Measurements from ENCODE around the gene ZNF202.
"Not testable (repeated sequence)": the region's sequence is repeated elsewhere in the genome, so short reads cannot be mapped to it uniquely, and the experiment has no call there.

ZNF202 gene

DNA sequence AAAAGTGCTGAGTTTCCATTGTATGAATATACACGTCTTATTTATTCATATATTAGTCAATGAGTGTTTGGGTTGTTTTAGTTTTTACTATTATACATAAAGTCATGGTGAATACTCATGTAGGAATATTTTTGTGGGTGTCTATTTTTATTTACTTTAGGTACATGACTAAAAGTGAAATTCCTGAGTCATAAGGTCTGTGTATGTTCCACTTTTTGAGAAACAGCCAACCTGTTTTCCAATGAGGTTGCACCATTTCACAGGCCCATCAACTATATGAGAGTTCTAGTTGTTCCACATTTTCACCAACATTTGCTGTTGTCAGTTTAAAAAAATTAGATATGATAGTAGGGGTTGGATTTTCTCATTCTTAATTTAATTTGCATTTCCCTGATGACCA lies 19.4 kb upstream of the ZNF202 start:
- no peak for TF ChIP-seq TAF1 (IDR thresholded peaks at IDR 0.05; ENCODE audit: borderline replicate concordance, low read depth, low read length)
- no peak for TF ChIP-seq POLR2A (IDR thresholded peaks at IDR 0.05; ENCODE audit: low read depth, low read length)
- no peak for TF ChIP-seq POLR2AphosphoS5 (IDR thresholded peaks at IDR 0.05; ENCODE audit: low read depth, low read length)
- no peak for DNase-seq (ENCODE audit: insufficient read length)
- peak; percentile 77 for FAIRE-seq

DNA sequence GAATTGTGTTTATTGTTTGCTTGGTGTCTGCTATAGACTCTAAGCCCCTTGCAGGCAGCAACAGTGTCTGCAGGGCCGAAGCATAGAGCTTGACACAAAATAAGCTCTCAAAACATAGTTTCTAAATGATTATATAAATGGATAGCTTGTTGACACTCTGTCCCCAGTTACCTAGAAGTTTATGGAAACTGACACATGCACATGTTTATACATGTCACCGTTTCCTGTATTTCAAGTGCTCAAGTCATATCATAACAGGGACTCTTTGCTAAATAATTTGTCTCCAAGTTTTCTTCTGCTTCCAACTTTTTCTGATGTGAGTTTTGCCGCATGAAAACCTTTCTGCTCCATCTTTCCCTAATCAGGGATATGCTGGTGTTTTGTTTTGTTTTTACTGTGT lies 16.5 kb upstream of the ZNF202 start:
- TF ChIP-seq POLR2AphosphoS5 (IDR thresholded peaks at IDR 0.05; ENCODE audit: low read depth, low read length) = no peak
- TF ChIP-seq TAF1 (IDR thresholded peaks at IDR 0.05; ENCODE audit: borderline replicate concordance, low read depth, low read length) = no peak
- TF ChIP-seq POLR2A (IDR thresholded peaks at IDR 0.05; ENCODE audit: low read depth, low read length) = no peak
- FAIRE-seq = peak; percentile 58
- no peak for DNase-seq (ENCODE audit: insufficient read length)

DNA sequence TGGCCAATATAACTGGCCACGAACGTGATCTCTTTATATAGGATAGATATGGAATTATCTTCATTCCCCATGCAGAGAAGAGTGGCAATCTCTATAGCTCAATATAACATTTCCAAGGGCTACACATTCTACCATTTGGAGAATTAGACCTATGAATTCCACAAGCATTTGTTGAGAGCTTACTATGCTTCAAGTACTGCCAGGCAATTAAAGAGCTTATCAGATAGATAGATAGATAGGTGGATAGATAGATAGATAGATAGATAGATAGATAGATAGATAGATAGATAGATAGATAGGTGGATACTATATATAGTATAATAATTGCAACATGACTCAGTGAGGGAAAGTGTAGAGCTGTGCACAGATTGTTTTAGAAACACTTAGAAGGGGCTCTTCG lies 14.4 kb upstream of the ZNF202 start:
- FAIRE-seq = no peak

DNA sequence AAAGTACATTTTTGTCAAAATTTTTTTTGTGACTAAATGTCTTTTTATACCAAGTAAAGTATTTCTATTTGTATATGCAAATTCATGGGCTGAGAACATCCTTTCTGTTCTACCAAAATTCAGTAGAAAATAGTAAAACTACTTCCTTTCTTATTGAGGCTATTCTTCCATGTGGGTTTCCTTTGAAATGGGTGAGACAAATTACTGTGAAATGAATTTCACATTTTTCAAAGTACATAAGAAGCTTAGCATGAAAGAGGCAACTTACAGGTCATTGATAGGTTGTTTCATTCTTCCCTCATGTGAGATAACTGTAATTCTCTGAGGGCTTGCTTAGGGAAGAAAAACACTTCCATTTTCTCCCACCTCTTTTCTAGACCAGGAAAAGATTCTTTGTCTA lies 13.9 kb upstream of the ZNF202 start:
- no peak for DNase-seq (ENCODE audit: insufficient read length)
- TF ChIP-seq TAF1 (IDR thresholded peaks at IDR 0.05; ENCODE audit: borderline replicate concordance, low read depth, low read length) (no peak), POLR2A (IDR thresholded peaks at IDR 0.05; ENCODE audit: low read depth, low read length) (no peak), POLR2AphosphoS5 (IDR thresholded peaks at IDR 0.05; ENCODE audit: low read depth, low read length) (no peak)
- FAIRE-seq = no peak

More for the DNA sequence above, 14.4 kb upstream of the ZNF202 start:
- no peak for DNase-seq (ENCODE audit: insufficient read length)
- TF ChIP-seq POLR2AphosphoS5 (IDR thresholded peaks at IDR 0.05; ENCODE audit: low read depth, low read length) = no peak
- TF ChIP-seq TAF1 (IDR thresholded peaks at IDR 0.05; ENCODE audit: borderline replicate concordance, low read depth, low read length) = no peak
- TF ChIP-seq POLR2A (IDR thresholded peaks at IDR 0.05; ENCODE audit: low read depth, low read length) = no peak

DNA sequence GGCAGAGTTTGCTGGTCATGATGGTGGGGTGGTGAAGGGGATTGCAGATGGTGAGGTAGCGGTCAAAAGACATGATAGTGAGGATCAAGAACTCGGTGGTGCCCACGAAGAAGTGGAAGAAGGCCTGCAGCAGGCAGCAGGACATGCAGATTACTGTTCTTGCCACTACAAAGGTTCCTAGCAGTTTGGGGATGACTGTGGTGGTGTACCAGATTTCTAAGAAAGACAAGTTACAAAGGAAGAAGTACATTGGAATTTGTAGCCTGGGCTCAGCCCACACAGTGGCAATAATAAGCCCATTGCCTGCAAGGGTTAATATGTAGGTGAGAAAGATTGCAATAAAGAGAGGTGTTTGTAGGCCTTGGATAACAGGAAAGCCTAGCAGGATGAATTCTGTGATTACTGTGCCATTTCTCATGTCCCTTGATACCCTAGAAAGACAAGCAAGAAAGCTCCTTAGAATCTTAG lies 12.7 kb upstream of the ZNF202 start, which contains the start of gene OR6X1:
TSS of gene OR6X1 (minus strand) at position 418 of the 468 bp plus-strand sequence. CDS start at position 418, 0 bp downstream.
- TF ChIP-seq POLR2AphosphoS5 (IDR thresholded peaks at IDR 0.05; ENCODE audit: low read depth, low read length) (no peak), TAF1 (IDR thresholded peaks at IDR 0.05; ENCODE audit: borderline replicate concordance, low read depth, low read length) (no peak), POLR2A (IDR thresholded peaks at IDR 0.05; ENCODE audit: low read depth, low read length) (no peak)
- DNase-seq (ENCODE audit: insufficient read length) = no peak
- FAIRE-seq = peak; percentile 73

DNA sequence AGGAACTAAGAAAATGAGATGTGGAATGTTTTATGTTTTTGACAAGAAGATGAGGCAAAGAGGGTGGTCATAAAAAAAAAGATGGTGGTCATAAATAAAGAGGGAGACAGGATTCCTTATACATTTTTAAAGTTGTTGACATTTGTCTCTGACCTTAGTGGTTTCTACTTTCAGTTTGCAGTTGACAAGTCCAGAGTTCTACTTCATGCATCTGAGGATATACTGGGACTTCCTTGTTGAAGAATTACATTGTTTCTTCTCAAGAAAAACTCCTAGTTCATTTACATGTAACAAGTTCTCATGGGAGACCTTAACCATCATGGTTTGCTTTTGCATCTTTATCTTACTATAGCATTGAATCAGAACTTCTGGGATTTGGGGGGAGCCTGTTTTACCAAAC lies 11.7 kb upstream of the ZNF202 start:
- TF ChIP-seq TAF1 (IDR thresholded peaks at IDR 0.05; ENCODE audit: borderline replicate concordance, low read depth, low read length) = no peak
- no peak for TF ChIP-seq POLR2A (IDR thresholded peaks at IDR 0.05; ENCODE audit: low read depth, low read length)
- TF ChIP-seq POLR2AphosphoS5 (IDR thresholded peaks at IDR 0.05; ENCODE audit: low read depth, low read length) = no peak
- FAIRE-seq = peak; percentile 78
- no peak for DNase-seq (ENCODE audit: insufficient read length)

DNA sequence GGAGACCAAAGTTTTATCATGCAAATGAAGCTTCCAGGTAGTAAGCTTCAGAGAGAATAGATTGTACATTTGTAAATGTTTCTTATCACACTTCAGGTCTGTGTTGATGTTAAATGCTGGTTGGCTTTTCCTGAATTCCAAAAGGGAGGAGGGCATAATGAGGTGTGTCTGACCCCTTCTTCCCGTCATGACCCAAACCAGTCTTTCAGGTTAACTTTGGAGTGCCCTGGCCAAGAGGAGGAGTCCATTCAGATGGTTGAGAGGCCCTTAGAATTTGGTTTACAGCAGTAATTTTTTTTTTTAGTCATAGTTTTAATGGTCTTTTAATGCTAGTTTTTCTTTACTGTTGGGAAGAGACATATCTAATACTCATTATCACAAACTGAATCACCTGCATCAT lies 10.3 kb upstream of the ZNF202 start:
- TF ChIP-seq TAF1 (IDR thresholded peaks at IDR 0.05; ENCODE audit: borderline replicate concordance, low read depth, low read length) (no peak), POLR2AphosphoS5 (IDR thresholded peaks at IDR 0.05; ENCODE audit: low read depth, low read length) (no peak)
- FAIRE-seq (no peak), DNase-seq (ENCODE audit: insufficient read length) (no peak)

DNA sequence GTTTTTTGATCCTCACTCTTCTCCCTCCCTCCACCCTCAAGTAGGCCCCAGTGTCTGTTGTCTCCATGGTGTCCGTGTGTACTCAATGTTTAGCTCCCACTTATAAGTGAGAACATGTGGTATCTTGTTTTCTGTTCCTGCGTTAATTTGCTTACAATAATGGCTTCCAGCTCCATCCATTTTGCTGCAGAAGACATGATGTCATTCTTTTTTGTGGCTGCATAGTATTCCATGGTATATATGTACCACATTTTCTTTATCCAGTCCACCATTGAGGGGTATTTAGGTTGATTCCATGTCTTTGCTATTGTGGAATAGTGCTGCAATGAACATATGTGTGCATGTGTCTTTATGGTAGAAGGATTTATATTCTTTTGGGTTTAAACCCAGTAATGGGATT lies 6.9 kb upstream of the ZNF202 start:
- FAIRE-seq = not testable (repeated sequence)

DNA sequence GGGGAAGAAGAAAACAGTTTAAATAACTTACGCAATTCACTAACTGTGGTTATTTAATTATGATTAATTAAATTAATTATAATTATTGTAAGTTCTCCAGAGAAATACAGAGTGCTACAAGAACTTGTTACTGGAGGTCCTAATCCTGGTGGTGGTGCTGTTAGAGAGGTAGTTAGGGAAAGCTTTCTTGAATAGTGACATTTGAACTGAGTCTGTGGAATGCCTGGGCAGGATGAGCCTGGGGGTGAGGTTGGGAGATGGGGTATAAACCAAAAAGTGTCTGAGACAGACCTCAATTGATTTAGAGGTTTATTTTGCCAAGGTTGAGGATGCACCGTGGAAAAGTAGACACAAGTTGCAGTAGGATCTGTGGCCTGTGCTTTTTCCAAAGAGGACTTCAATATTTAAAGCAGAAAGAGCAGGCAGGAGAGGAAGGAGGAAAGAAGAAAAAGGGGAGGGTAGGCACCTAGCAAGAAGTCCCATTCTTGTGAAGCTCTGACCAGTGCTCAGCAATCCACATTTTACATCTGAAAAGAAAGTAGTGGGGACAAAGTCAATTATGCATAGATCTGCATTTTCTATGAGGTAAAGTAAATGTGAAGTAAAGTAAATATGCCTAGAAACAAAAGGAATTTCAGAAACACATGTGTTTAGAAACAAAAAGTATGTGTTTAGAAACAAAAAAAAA lies 4.4 kb upstream of the ZNF202 start:
- FAIRE-seq (no peak), DNase-seq (ENCODE audit: insufficient read length) (no peak)
- TF ChIP-seq TAF1 (IDR thresholded peaks at IDR 0.05; ENCODE audit: borderline replicate concordance, low read depth, low read length) (no peak), POLR2AphosphoS5 (IDR thresholded peaks at IDR 0.05; ENCODE audit: low read depth, low read length) (no peak), POLR2A (IDR thresholded peaks at IDR 0.05; ENCODE audit: low read depth, low read length) (no peak)

More for the DNA sequence above, 6.9 kb upstream of the ZNF202 start:
- not testable (repeated sequence) for DNase-seq (ENCODE audit: insufficient read length)

DNA sequence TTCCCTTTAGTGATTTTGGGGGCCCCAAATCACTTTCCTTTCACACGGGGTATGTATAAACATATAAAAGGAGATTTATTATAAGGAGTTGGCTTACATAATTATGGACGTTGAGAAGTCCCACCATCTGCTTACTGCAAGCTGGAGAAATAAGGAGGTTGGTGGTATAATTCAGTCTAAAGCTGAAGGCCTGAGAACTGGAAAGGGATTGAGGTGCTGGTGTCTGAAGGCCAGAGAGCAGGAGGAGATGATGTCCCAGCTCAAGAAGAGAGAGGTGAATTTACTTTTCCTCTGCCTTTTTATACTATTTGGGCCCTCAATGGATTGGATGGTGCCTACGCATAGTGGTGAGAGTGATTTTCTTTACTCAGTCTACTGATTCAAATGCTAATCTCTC lies 1.3 kb upstream of the ZNF202 start:
- no peak for FAIRE-seq
- TF ChIP-seq POLR2AphosphoS5 (IDR thresholded peaks at IDR 0.05; ENCODE audit: low read depth, low read length) (no peak), POLR2A (IDR thresholded peaks at IDR 0.05; ENCODE audit: low read depth, low read length) (no peak), TAF1 (IDR thresholded peaks at IDR 0.05; ENCODE audit: borderline replicate concordance, low read depth, low read length) (no peak)
- DNase-seq (ENCODE audit: insufficient read length) = no peak

DNA sequence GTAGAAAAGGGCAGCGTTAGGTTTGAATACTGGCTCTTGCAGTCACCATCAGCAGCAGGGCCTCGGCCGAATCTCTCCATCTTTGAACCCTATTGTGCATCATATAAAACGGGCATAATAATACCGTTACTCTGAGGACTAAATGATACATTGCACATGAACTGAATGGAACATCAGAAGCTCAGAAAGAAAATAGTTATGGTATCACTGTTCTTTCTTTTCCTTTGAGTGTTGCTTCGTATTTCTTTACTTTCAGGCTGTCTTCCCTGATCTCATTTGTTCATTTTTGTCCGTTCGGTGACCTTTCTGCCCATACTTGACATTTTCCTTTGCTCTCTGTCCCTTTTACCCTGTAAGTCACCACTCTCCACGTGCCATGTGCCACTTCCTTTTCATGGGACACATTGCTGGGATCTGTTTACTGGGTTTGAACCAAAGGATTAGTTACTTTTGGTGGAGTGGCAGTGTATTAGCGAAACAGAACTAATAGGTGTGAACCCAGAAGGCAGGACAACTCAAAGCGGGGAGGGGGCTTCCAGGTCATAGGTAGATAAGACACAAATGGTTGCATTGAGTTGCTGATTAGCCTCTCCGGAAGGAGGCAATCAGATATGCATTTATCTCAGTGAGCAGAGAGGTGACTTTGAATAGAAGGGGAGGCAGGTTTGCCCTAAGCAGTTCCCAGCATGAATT lies 717 bp upstream of the ZNF202 start:
- DNase-seq (ENCODE audit: insufficient read length) = no peak
- FAIRE-seq = no peak
- no peak for TF ChIP-seq POLR2A (IDR thresholded peaks at IDR 0.05; ENCODE audit: low read depth, low read length)
- no peak for TF ChIP-seq TAF1 (IDR thresholded peaks at IDR 0.05; ENCODE audit: borderline replicate concordance, low read depth, low read length)
- no peak for TF ChIP-seq POLR2AphosphoS5 (IDR thresholded peaks at IDR 0.05; ENCODE audit: low read depth, low read length)

DNA sequence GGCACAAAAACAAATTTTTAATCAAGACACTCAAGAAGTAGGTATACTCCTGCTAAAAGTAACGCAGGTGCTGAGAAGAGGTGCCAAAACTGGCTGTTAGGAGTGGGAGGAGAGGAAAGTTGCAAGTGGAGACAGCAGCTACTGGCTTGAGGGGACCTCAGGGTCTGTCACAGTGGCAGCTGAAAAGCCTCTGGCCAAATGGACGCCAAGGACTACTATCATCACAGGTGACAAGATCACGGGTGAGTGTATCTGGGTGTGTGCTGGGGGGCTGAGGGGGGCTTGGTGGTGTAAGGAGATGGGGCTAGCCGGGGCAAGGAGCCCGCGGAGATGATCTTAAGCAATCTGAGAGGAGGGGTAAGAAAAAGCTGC lies 687 bp downstream of the ZNF202 start:
- peak; percentile 87 for FAIRE-seq
- TF ChIP-seq POLR2A (IDR thresholded peaks at IDR 0.05; ENCODE audit: low read depth, low read length) (no peak), POLR2AphosphoS5 (IDR thresholded peaks at IDR 0.05; ENCODE audit: low read depth, low read length) (no peak)
- DNase-seq (ENCODE audit: insufficient read length) = no peak

Measured in GM12892 (cell line).